HFF-Myc (cell line): ENCODE data around the gene MTG2.

ENCODE experiments used
- DNase-seq: peaks from one replicate; pipeline ENCODE4 v3.0.0-alpha.2; 2011; ENCODE audit warnings: low read depth; ENCODE audit errors: extremely low read depth
- H3K4me3 ChIP-seq: replicated peaks from 2 replicates; pipeline ENCODE4 v1.5.1; 2011; ENCODE audit warnings: low read depth, mild to moderate bottlenecking, control low read depth, low read length
- TF ChIP-seq, protein P1 (sequence below): IDR thresholded peaks from 2 replicates; pipeline ENCODE4 v1.5.1; 2012; ENCODE audit warnings: mild to moderate bottlenecking, low read depth, low read length, control low read depth; ENCODE audit errors: missing control alignments

The MTG2 gene

GRCh38 chr20:62203378-62204030, 20.7 kb downstream of the MTG2 start:
- DNase-seq, result no peak
- TF ChIP-seq, protein P1, sequence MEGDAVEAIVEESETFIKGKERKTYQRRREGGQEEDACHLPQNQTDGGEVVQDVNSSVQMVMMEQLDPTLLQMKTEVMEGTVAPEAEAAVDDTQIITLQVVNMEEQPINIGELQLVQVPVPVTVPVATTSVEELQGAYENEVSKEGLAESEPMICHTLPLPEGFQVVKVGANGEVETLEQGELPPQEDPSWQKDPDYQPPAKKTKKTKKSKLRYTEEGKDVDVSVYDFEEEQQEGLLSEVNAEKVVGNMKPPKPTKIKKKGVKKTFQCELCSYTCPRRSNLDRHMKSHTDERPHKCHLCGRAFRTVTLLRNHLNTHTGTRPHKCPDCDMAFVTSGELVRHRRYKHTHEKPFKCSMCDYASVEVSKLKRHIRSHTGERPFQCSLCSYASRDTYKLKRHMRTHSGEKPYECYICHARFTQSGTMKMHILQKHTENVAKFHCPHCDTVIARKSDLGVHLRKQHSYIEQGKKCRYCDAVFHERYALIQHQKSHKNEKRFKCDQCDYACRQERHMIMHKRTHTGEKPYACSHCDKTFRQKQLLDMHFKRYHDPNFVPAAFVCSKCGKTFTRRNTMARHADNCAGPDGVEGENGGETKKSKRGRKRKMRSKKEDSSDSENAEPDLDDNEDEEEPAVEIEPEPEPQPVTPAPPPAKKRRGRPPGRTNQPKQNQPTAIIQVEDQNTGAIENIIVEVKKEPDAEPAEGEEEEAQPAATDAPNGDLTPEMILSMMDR, result no peak
- H3K4me3 ChIP-seq, result no peak overlapping the region

- DNase-seq, result no peak
- no peak overlapping the region for H3K4me3 ChIP-seq
- TF ChIP-seq, protein P1, result no peak
These were observed 23.0 kb downstream of the MTG2 start for GRCh38 chr20:62205618-62206387.

GRCh38 chr20:62206388-62206775, 23.6 kb downstream of the MTG2 start:
- no peak overlapping the region for H3K4me3 ChIP-seq
- TF ChIP-seq, protein P1, result no peak
- no peak for DNase-seq

GRCh38 chr20:62208061-62208794, 25.4 kb downstream of the MTG2 start:
- TF ChIP-seq, protein P1, result no peak
- H3K4me3 ChIP-seq, result no peak overlapping the region
- DNase-seq, result no peak

GRCh38 chr20:62208795-62209755, 26.2 kb downstream of the MTG2 start:
- no peak for DNase-seq
- TF ChIP-seq, protein P1, result peak; percentile 7
- no peak overlapping the region for H3K4me3 ChIP-seq
